ENCODE measurements around the gene GGT5. TPM values are rescaled to one million over a fixed set of nuclear protein-coding genes. Genes with fewer than 3 reads are reported as not detected.
"Not testable (repeated sequence)": the region's sequence is repeated elsewhere in the genome, so short reads cannot be mapped to it uniquely, and the experiment has no call there.

GGT5 gene
- total and polyA plus RNA-seq, 5 donors, result 30.2 to 61.0 (median 46.3) TPM

DNA sequence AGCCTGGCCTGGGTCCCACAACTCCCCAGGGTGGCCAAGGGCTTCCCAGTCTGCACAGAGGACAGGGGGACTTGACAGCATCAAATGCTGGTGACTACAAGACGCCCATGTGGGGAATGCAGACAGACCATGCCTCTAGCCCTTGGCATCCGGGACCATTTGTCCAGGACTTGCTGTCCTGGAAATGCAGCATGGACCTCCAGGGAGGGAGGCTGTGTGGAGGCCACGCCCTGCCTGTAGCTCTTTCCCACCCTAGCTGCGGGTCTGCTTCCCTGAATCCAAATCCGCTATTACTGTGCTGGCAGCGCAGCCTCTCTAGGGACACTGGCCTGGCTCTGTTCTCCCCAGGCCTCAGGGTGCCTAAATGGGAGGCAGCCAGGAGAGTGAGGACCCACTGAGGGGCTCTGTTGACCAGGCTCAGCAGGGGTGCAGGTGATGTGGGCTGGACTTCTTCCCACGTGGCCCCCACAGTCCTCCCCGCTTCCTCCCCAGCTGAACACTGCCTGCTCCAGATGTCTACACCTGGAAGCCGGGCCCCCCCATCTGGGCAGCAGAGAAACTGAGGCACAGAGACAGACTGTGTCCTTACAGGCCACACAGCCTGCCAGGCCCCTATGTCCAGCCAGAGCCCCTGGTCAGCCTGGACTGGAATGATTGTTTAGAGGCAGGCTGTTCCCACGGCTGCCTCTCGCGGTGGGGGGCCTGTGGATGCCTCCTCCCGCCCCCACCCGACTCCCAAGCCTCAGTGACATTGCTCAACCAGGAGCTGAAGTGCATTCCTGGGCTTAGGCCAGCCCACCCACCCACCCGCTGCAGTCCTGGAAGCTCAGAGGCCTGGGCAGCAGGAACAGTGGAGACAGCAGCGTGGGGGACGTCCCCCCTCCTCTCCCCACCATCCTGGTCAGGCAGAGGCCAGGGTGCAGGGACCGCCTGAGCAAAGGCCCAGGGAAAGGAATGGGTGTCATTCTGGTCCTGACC, 991 bp upstream of the GGT5 start:
- 41% methylated on average over 18 of the region's 18 CpGs for WGBS
- intact Hi-C loops (cut with DNase I), result loop anchor here (2.0 to 5.0 kb wide), 3 partner anchors 54 to 59 kb away; no protein-coding TSS in a partner anchor
- peak; percentile 92 for ATAC-seq
- not testable (repeated sequence) for H3K27me3 ChIP-seq (ENCODE audit: control insufficient read depth, insufficient read depth); H3K9me3 ChIP-seq (ENCODE audit: control insufficient read depth, low read length); H3K4me1 ChIP-seq (ENCODE audit: control insufficient read depth, insufficient read depth, low read length)
- DNase-seq, result peak; percentile 92 to 96 (median 92)
- peak overlapping the region; percentile 18 for H3K4me3 ChIP-seq (ENCODE audit: low read length)
- peak overlapping the region; percentile 82 for H3K27ac ChIP-seq (ENCODE audit: low read length)

DNA sequence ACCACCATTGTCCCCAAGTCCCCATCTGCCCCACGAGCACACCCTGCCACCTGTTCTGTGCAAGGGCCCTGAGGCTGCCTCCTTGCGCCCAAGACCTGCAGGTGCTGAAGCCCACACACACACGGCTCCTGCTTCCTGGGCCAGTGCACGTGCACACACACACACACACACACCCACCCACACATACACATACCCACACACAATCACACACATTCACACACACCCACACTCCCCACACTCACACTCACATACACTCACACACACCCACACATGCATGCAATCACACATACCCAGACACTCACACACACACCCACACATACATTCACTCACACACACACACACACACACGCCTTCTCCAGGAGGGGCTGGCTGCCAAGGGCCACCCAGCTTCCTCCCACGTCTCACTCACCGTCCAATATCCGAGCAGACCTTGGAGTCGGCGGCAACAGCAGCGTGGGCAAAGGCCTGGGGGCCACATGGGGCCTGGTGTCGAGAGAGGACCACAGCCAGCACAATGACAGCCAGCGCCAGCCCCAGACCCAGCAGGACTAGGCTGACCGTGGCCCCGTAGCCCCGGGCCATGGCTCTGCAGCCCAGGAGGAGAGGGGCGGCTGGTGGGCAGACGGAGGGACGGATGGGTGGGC, 616 bp downstream of the GGT5 start:
- Histone ChIP-seq H3K27me3 (ENCODE audit: control insufficient read depth, insufficient read depth) (no peaks in the 10 kb centered on the region), H3K27ac (ENCODE audit: low read length) (peak overlapping the region; percentile 71), H3K9me3 (ENCODE audit: control insufficient read depth, low read length) (no peaks in the 10 kb centered on the region), H3K4me1 (ENCODE audit: control insufficient read depth, insufficient read depth, low read length) (peaks cover 5% of the 10 kb centered on the region), H3K4me3 (ENCODE audit: low read length) (peak overlapping the region; percentile 11)
- ATAC-seq (peak; percentile 19 to 40), DNase-seq (peak; percentile 58 to 81 (median 80))
- intact Hi-C loops (cut with DNase I), result loop anchor here in 1 of 4 donors (5.0 kb wide), 1 partner anchor 42 kb away; no protein-coding TSS in a partner anchor
- WGBS, result 37% methylated on average over 19 of the region's 19 CpGs

DNA sequence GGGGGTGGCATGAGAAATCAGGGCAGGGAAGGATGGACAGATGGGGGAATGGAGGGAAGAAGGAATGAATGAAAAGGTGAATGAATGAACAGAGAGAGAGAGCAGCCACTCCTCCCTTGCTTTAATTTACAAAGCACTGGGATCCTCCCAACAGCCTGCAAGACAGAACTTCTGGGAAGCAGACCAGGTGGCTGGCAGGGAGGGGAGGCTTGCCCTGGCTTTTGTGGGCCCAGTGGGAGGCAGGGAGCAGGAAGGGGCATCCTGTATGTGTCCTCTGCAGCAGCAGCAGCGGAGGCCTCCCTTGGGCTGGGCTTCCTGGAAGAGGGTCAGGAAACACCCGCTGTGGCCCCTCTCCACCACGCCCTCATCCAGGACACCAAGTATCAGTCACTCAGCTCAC, 1.5 kb downstream of the GGT5 start:
- peak; percentile 62 to 79 (median 66) for DNase-seq
- H3K9me3 ChIP-seq (ENCODE audit: control insufficient read depth, low read length); H3K27me3 ChIP-seq (ENCODE audit: control insufficient read depth, insufficient read depth); H3K4me1 ChIP-seq (ENCODE audit: control insufficient read depth, insufficient read depth, low read length): not testable (repeated sequence)
- Histone ChIP-seq H3K4me3 (ENCODE audit: low read length) (peak overlapping the region; percentile 27), H3K27ac (ENCODE audit: low read length) (peak overlapping the region; percentile 48)
- intact Hi-C loops (cut with DNase I), result loop anchor here in 1 of 4 donors (5.0 kb wide), 1 partner anchor 41 kb away; no protein-coding TSS in a partner anchor
- 42% methylated on average over 3 of the region's 3 CpGs for WGBS
- ATAC-seq, result peak in 1 of 2 donors; percentile 48

DNA sequence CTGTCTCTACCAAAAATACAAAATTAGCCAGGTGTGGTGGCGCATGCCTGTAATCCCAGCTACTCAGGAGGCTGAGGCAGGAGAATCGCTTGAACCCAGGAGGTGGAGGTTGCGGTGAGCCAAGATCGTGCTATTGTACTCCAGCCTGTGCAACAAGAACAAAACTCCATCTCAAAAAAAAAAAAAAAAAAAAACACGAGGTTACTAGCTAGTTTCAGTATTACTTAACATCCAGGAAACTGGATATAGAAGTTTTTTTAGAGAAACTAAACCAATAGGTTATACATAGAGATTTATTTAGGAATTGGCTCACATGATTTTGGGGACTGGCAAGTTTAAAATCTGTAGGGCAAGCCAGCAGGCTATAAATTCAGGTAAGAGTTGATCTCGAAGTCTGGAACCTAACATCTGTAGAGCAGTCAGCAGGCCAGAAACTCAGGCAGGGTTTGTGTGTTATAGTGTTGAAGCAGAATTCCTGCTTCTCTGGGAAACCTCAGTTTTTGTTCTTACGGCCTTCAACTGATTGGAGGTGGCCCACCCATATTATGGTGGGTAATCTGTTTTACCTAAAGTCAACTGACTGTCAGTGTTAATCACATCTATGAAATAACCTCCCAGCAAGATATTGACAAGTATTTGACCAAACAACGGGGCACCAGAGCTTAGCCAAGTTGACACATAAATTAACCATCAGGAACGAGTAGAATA, 3.7 kb downstream of the GGT5 start:
- H3K27me3 ChIP-seq (ENCODE audit: control insufficient read depth, insufficient read depth); ATAC-seq; H3K4me3 ChIP-seq (ENCODE audit: low read length); H3K4me1 ChIP-seq (ENCODE audit: control insufficient read depth, insufficient read depth, low read length); DNase-seq; H3K27ac ChIP-seq (ENCODE audit: low read length); H3K9me3 ChIP-seq (ENCODE audit: control insufficient read depth, low read length): not testable (repeated sequence)
- intact Hi-C loops (cut with DNase I), result loop anchor here in 1 of 4 donors (5.0 kb wide), 1 partner anchor 39 kb away; no protein-coding TSS in a partner anchor
- WGBS, result 82% methylated on average over 9 of the region's 9 CpGs

DNA sequence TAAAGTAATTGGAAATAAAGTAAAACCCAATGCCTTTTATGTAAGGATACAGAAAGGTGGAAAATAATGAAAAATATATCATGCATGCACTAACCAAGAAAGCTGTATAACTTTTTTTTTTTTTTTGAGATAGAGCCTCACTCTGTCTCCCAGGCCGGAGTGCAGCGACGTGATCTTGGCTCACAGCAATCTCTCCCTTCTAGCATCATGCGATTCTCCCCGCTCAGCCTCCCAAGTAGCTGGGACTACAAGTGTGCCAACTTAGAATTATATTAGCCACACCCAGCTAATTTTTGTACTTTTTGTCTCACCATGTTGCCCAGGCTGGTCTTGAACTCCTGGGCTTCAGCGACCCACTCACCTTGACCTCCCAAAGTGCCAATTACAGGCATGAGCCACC, 4.5 kb downstream of the GGT5 start:
- Histone ChIP-seq H3K27me3 (ENCODE audit: control insufficient read depth, insufficient read depth) (no peaks in the 10 kb centered on the region), H3K27ac (ENCODE audit: low read length) (no peak overlapping the region), H3K4me3 (ENCODE audit: low read length) (no peak overlapping the region), H3K9me3 (ENCODE audit: control insufficient read depth, low read length) (no peaks in the 10 kb centered on the region), H3K4me1 (ENCODE audit: control insufficient read depth, insufficient read depth, low read length) (peaks cover 2% of the 10 kb centered on the region)
- intact Hi-C loops (cut with DNase I), result loop anchor here in 1 of 4 donors (5.0 kb wide), 1 partner anchor 38 kb away; no protein-coding TSS in a partner anchor
- ATAC-seq (no peak), DNase-seq (peak in 2 of 3 donors; percentile 55 to 68)
- 69% methylated on average over 6 of the region's 6 CpGs for WGBS

DNA sequence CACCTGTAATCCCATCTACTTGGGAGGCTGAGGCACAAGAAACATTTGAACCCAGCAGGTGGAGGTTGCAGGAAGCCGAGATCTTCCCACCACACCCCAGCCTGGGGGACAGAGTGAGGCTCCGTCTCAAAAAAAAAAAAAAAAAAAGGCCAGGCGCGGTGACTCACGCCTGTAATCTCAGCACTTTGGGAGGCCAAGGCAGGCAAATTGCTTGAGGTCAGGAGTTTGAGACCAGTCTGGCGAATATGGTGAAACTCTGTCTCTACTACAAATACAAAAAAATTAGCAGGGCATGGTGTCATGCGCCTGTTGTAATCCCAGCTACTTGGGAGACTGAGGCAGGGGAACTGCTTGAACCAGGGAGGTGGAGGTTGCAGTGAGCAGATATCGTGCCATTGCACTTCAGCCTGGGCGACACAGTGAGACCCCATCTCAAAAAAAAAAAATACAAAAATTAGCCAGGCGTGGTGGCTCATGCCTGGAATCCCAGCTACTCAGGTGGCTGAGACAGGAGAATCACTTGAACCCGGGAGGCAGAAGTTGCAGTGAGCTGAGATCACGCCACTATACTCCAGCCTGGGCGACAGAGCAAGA, 6.7 kb downstream of the GGT5 start:
- H3K9me3 ChIP-seq (ENCODE audit: control insufficient read depth, low read length); H3K4me3 ChIP-seq (ENCODE audit: low read length); ATAC-seq; H3K27me3 ChIP-seq (ENCODE audit: control insufficient read depth, insufficient read depth); DNase-seq; H3K27ac ChIP-seq (ENCODE audit: low read length); H3K4me1 ChIP-seq (ENCODE audit: control insufficient read depth, insufficient read depth, low read length): not testable (repeated sequence)
- WGBS, result 95% methylated on average over 13 of the region's 13 CpGs
- intact Hi-C loops (cut with DNase I), result loop anchor here in 1 of 4 donors (5.0 kb wide), 1 partner anchor 41 kb away; no protein-coding TSS in a partner anchor

DNA sequence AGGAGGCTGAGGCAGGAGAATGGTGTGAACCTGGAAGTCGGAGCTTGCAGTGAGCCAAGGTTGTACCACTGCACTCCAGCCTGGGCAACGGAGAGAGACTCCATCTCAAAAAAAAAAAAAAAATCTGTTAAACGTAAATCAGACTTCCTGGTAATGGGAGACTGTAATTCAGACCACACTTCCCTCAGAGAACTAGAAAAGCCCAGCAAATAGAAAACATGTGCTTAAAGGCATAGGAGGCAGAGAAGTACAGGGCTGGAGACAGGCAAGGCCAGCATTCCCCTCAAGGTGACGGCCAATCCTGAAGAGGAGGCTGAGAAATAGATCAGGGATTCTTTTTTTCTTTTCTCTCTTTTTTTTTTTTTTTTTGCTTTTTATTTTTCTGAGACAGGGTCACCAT, 8.2 kb downstream of the GGT5 start:
- H3K4me1 ChIP-seq (ENCODE audit: control insufficient read depth, insufficient read depth, low read length), result no peaks in the 10 kb centered on the region
- H3K9me3 ChIP-seq (ENCODE audit: control insufficient read depth, low read length), result no peaks in the 10 kb centered on the region
- ATAC-seq (no peak), DNase-seq (no peak)
- intact Hi-C loops (cut with DNase I), result loop anchor here in 1 of 4 donors (5.0 kb wide), 1 partner anchor 39 kb away; no protein-coding TSS in a partner anchor
- no peak overlapping the region for H3K4me3 ChIP-seq (ENCODE audit: low read length)
- WGBS, result 67% methylated on average over 4 of the region's 4 CpGs
- H3K27ac ChIP-seq (ENCODE audit: low read length), result no peak overlapping the region
- no peaks in the 10 kb centered on the region for H3K27me3 ChIP-seq (ENCODE audit: control insufficient read depth, insufficient read depth)

DNA sequence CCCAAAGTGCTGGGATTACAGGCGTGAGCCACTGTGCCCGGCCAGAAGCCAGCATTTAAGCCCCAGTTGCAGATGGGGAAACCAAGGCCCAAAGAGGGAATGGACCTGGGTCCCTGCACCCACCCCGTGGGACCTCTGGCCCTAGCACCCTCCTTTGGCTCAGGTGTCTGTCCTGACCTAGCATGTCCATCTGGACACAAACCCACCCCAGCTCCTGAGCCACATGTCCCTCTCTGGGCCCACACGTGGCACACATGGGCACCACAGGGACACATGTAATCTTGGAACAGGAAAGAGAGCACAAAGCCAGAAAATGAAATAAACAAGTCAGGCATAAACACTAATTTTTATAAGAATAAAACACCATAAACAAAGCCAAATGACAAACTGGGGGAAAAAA, 9.6 kb downstream of the GGT5 start:
- no peaks in the 10 kb centered on the region for H3K9me3 ChIP-seq (ENCODE audit: control insufficient read depth, low read length)
- 90% methylated on average over 4 of the region's 4 CpGs for WGBS
- no peak for DNase-seq
- no peak overlapping the region for H3K27ac ChIP-seq (ENCODE audit: low read length)
- no peaks in the 10 kb centered on the region for H3K4me1 ChIP-seq (ENCODE audit: control insufficient read depth, insufficient read depth, low read length)
- ATAC-seq, result no peak
- no peak overlapping the region for H3K4me3 ChIP-seq (ENCODE audit: low read length)
- H3K27me3 ChIP-seq (ENCODE audit: control insufficient read depth, insufficient read depth), result no peaks in the 10 kb centered on the region
- intact Hi-C loops (cut with DNase I), result loop anchor here in 1 of 4 donors (5.0 kb wide), 1 partner anchor 38 kb away; no protein-coding TSS in a partner anchor

DNA sequence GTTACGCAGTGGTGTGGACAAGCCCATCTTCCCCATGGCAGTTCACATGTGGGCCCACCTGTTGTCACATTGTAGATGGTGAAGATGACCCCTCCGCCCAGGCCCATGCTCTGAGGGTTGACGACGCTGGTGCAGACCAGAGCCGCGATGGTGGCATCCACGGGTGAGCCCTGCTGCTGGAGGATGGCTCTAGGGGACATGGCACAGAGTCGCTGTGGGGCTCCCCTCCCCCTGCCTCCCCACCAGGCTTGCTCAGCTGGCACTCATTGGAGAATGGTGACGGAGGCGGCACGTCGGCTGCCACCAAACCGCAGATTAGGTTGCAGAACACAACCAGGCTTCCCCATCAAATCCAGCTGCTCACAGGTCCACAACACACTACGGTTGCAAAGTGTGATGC, 11.1 kb downstream of the GGT5 start:
- no peak for ATAC-seq
- Histone ChIP-seq H3K27me3 (ENCODE audit: control insufficient read depth, insufficient read depth) (no peaks in the 10 kb centered on the region), H3K4me1 (ENCODE audit: control insufficient read depth, insufficient read depth, low read length) (no peaks in the 10 kb centered on the region), H3K27ac (ENCODE audit: low read length) (no peak overlapping the region), H3K4me3 (ENCODE audit: low read length) (no peak overlapping the region), H3K9me3 (ENCODE audit: control insufficient read depth, low read length) (no peaks in the 10 kb centered on the region)
- 88% methylated on average over 14 of the region's 14 CpGs for WGBS
- intact Hi-C loops (cut with DNase I), result no loop called here
- no peak for DNase-seq

DNA sequence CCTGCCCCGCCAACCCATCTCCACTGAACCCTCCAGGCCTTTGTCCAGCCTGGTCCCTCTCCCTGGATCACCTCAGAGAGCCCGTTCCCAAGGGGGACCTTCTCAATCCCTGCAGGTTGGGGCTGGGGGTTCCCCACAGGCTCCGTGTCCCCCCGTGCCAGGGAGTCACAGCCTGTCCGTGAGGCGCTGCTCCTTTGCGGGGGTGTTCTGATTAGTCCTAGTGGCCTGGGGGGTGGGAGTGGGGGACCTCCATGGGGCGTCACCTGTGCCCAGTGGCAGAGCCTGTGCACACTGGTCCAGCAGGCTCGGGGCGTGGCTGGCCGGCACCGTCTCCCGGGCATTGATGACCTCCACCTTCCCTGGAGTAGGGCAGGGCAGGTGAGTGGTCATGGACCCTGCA, 11.6 kb downstream of the GGT5 start:
- Histone ChIP-seq H3K27me3 (ENCODE audit: control insufficient read depth, insufficient read depth) (no peaks in the 10 kb centered on the region), H3K4me3 (ENCODE audit: low read length) (no peak overlapping the region), H3K4me1 (ENCODE audit: control insufficient read depth, insufficient read depth, low read length) (no peaks in the 10 kb centered on the region), H3K9me3 (ENCODE audit: control insufficient read depth, low read length) (no peaks in the 10 kb centered on the region), H3K27ac (ENCODE audit: low read length) (no peak overlapping the region)
- 98% methylated on average over 13 of the region's 13 CpGs for WGBS
- intact Hi-C loops (cut with DNase I), result no loop called here
- ATAC-seq, result peak in 1 of 2 donors; percentile 6
- no peak for DNase-seq

Measured in right cardiac atrium (tissue), 5 donors.